Gastroesophageal sphincter (tissue), 4 donors: ENCODE data around the gene PCBP4. TPM values are rescaled to one million over a fixed set of nuclear protein-coding genes. Genes with fewer than 3 reads are reported as not detected.
A peak's percentile ranks its signal among the peaks of the same experiment; 100 is the strongest.

Source experiments
- ATAC-seq: fragments of 150-250 bp; one replicate; pipeline ENCODE4 v1.9.1; 2016; ENCODE audit warnings: mild to moderate bottlenecking, moderate library complexity
- H3K27ac ChIP-seq, 4 donors: fragments of 200-600 bp; sonication (generic) in 3 of 4; 1 replicate in 3 of 4; 2 replicates in 1 of 4; pipeline ENCODE4 v1.5.1; 2016 to 2019
- H3K27me3 ChIP-seq: fragments of 200-600 bp; sonication (generic); one replicate; pipeline ENCODE4 v1.5.1; 2019
- H3K36me3 ChIP-seq, 2 donors: fragments of 200-600 bp; sonication (generic); one replicate each; pipeline ENCODE4 v1.5.1; 2019; ENCODE audit warnings: control low read depth in 1 of 2
- H3K4me1 ChIP-seq, 3 donors: fragments of 200-600 bp; sonication (generic); 1 replicate in 2 of 3; 2 replicates in 1 of 3; pipeline ENCODE4 v1.5.1; 2016 to 2019; ENCODE audit warnings: control low read depth in 2 of 3
- H3K4me3 ChIP-seq, 2 donors: fragments of 200-600 bp; sonication (generic); one replicate each; pipeline ENCODE4 v1.5.1; 2019; ENCODE audit warnings: mild to moderate bottlenecking in 1 of 2, moderate library complexity in 1 of 2
- H3K9me3 ChIP-seq, 3 donors: fragments of 200-600 bp; sonication (generic); one replicate each; pipeline ENCODE4 v1.5.1; 2017 to 2019; ENCODE audit warnings: control low read depth in 2 of 3
- CTCF ChIP-seq, 4 experiments: fragments of 200-600 bp in 2 of 4; fragments of 450-650 bp in 2 of 4; sonication (generic) in 1 of 4; IDR thresholded peaks; one replicate each; pipeline ENCODE4 v1.5.1; 2017 to 2019; ENCODE audit warnings: antibody characterized with exemption in 4 of 4, mild to moderate bottlenecking in 2 of 4, moderate library complexity in 2 of 4
- EP300 ChIP-seq: sonication (generic); formaldehyde crosslinking; IDR thresholded peaks from one replicate; pipeline ENCODE4 v1.6.1; 2017; ENCODE audit warnings: antibody characterized with exemption, mild to moderate bottlenecking
- POLR2A ChIP-seq, 2 donors: fragments of 450-650 bp; IDR thresholded peaks; one replicate each; pipeline ENCODE4 v1.6.1; 2017; ENCODE audit warnings: antibody characterized with exemption in 2 of 2, mild to moderate bottlenecking in 2 of 2, moderate library complexity in 1 of 2
- POLR2AphosphoS5 ChIP-seq: sonication (generic); formaldehyde crosslinking; IDR thresholded peaks from one replicate; pipeline ENCODE4 v1.6.1; 2017; ENCODE audit warnings: antibody characterized with exemption
- WGBS, 2 donors: methylation state at CpG; one replicate each; pipeline ENCODE4 v1.1.5; 2018; ENCODE audit warnings: low coverage in 1 of 2; 5-methylcytosine and 5-hydroxymethylcytosine counted together
- total RNA-seq, 4 donors: library from RNA; depleted of rRNA; stranded (reverse); fragments of >200 nt; gene quantifications; one replicate each; pipeline ENCODE4 v1.1.0, GENCODE V29; 2016

The PCBP4 gene
- total RNA-seq, 4 donors from 2014 or later = 80.7 to 335 (median 186) TPM

GRCh38 chr3:51945926-51946705, 21.1 kb downstream of the PCBP4 start:
- TF ChIP-seq CTCF (IDR thresholded peaks at IDR 0.05) (no peak), POLR2AphosphoS5 (no peak), POLR2A (IDR thresholded peaks at IDR 0.05) (no peak), EP300 (no peak)
- ATAC-seq = no peak
- Histone ChIP-seq H3K4me3 (no peak overlapping the region), H3K4me1 (peaks cover 0 to 20% (median 14%) of the 10 kb centered on the region in 3 donors), H3K36me3 (peaks cover 0 to 60% of the 10 kb centered on the region in 2 donors), H3K9me3 (no peaks in the 10 kb centered on the region), H3K27me3 (no peaks in the 10 kb centered on the region), H3K27ac (no peak overlapping the region)
- 89 to 100% methylated on average over 3 to 7 of the region's 14 CpGs for WGBS, 2 donors

GRCh38 chr3:51945031-51945840, 22.0 kb downstream of the PCBP4 start:
- 80% methylated on average over 1 to 2 of the region's 18 CpGs for WGBS, 2 donors
- Histone ChIP-seq H3K27ac (no peak overlapping the region), H3K9me3 (no peaks in the 10 kb centered on the region), H3K4me3 (no peak overlapping the region), H3K36me3 (peaks cover 0 to 60% of the 10 kb centered on the region in 2 donors), H3K4me1 (peaks cover 0 to 29% (median 21%) of the 10 kb centered on the region in 3 donors), H3K27me3 (no peaks in the 10 kb centered on the region)
- TF ChIP-seq POLR2AphosphoS5 (no peak), EP300 (no peak), CTCF (IDR thresholded peaks at IDR 0.05) (no peak), POLR2A (IDR thresholded peaks at IDR 0.05) (no peak)
- ATAC-seq = no peak

- Histone ChIP-seq H3K4me1 (peaks cover 0 to 36% (median 22%) of the 10 kb centered on the region in 3 donors), H3K9me3 (no peaks in the 10 kb centered on the region), H3K27ac (no peak overlapping the region), H3K36me3 (peaks cover 0 to 55% of the 10 kb centered on the region in 2 donors), H3K4me3 (no peak overlapping the region), H3K27me3 (no peaks in the 10 kb centered on the region)
- ATAC-seq = no peak
- TF ChIP-seq POLR2A (IDR thresholded peaks at IDR 0.05) = no peak
- no peak for TF ChIP-seq EP300
- TF ChIP-seq CTCF (IDR thresholded peaks at IDR 0.05) = no peak
- no peak for TF ChIP-seq POLR2AphosphoS5
- 92 to 94% methylated on average over 7 to 10 of the region's 11 CpGs for WGBS, 2 donors
Measured at GRCh38 chr3:51944451-51945021, 22.7 kb downstream of the PCBP4 start.

GRCh38 chr3:51943451-51944391, 23.5 kb downstream of the PCBP4 start:
- Histone ChIP-seq H3K4me1 (peaks cover 0 to 43% (median 22%) of the 10 kb centered on the region in 3 donors), H3K36me3 (peaks cover 0 to 55% of the 10 kb centered on the region in 2 donors), H3K27me3 (no peaks in the 10 kb centered on the region), H3K27ac (peak overlapping the region in 3 of 4 donors; percentile 88 to 91 (median 89)), H3K9me3 (no peaks in the 10 kb centered on the region), H3K4me3 (peak overlapping the region in 1 of 2 donors; percentile 86)
- TF ChIP-seq CTCF (IDR thresholded peaks at IDR 0.05) (no peak), POLR2AphosphoS5 (no peak), POLR2A (IDR thresholded peaks at IDR 0.05) (no peak), EP300 (no peak)
- WGBS, 2 donors = 83 to 100% methylated on average over 1 to 5 of the region's 21 CpGs
- no peak for ATAC-seq
